CD14-positive monocyte (primary cell): ENCODE data around the gene NBEAL1. TPM values are rescaled to one million over a fixed set of nuclear protein-coding genes. Genes with fewer than 3 reads are reported as not detected.

ENCODE experiments used
- DNase-seq, 3 donors: peaks; one replicate each; pipeline ENCODE4 v3.0.0-alpha.2; 2011 to 2022
- H2AFZ ChIP-seq: 2 replicates; pipeline ENCODE4 v1.6.0; 2012; ENCODE audit warnings: mild to moderate bottlenecking, low read depth, low read length, inconsistent platforms; ENCODE audit not compliant: insufficient read depth, poor library complexity, severe bottlenecking
- H3K27ac ChIP-seq, 2 donors: 1 replicate in 1 of 2; 2 replicates in 1 of 2; pipeline ENCODE4 v1.5.1; 2012 to 2013; ENCODE audit warnings: low read length in 2 of 2, control low read depth in 1 of 2, inconsistent platforms in 1 of 2, low read depth in 1 of 2, mild to moderate bottlenecking in 1 of 2
- H3K27me3 ChIP-seq, 2 donors: one replicate each; pipeline versions ENCODE4 v1.6.0 to v1.6.1; 2011 to 2013; ENCODE audit warnings: low read length in 2 of 2; ENCODE audit not compliant: control insufficient read depth in 2 of 2, insufficient read depth in 2 of 2
- H3K36me3 ChIP-seq, 2 donors: replicated peaks in 1 of 2; 1 replicate in 1 of 2; 2 replicates in 1 of 2; pipeline versions ENCODE4 v1.5.1 to v1.6.1; 2012 to 2013; ENCODE audit warnings: low read length in 2 of 2, control low read depth in 1 of 2, inconsistent platforms in 1 of 2, mild to moderate bottlenecking in 1 of 2; ENCODE audit not compliant: insufficient read depth in 2 of 2, control insufficient read depth in 1 of 2
- H3K4me1 ChIP-seq, 2 donors: 1 replicate in 1 of 2; 2 replicates in 1 of 2; pipeline versions ENCODE4 v1.5.1 to v1.6.1; 2012 to 2013; ENCODE audit warnings: low read length in 2 of 2, control low read depth in 1 of 2, inconsistent platforms in 1 of 2, mild to moderate bottlenecking in 1 of 2, moderate library complexity in 1 of 2; ENCODE audit not compliant: insufficient read depth in 2 of 2, control insufficient read depth in 1 of 2
- H3K4me2 ChIP-seq: replicated peaks from 2 replicates; pipeline ENCODE3; 2012; ENCODE audit warnings: low read length, moderate library complexity, mild to moderate bottlenecking; ENCODE audit not compliant: poor library complexity, severe bottlenecking; ENCODE audit errors: extremely low read depth
- H3K4me3 ChIP-seq, 3 experiments: fragments of 200-600 bp in 1 of 3; sonication (generic) in 1 of 3; replicated peaks in 1 of 3; 1 replicate in 2 of 3; 2 replicates in 1 of 3; pipeline ENCODE4 v1.5.1; 2011 to 2013; ENCODE audit warnings: low read length in 3 of 3, mild to moderate bottlenecking in 3 of 3, control low read depth in 2 of 3, low read depth in 2 of 3, inconsistent platforms in 1 of 3, moderate library complexity in 1 of 3
- H3K79me2 ChIP-seq: 2 replicates; pipeline ENCODE4 v1.6.0; 2012; ENCODE audit warnings: mild to moderate bottlenecking, control low read depth, inconsistent platforms, low read length, moderate library complexity; ENCODE audit not compliant: insufficient read depth
- H3K9ac ChIP-seq: 2 replicates; pipeline ENCODE4 v1.6.0; 2017; ENCODE audit warnings: low read length, mild to moderate bottlenecking; ENCODE audit not compliant: insufficient read depth, poor library complexity, severe bottlenecking
- H3K9me3 ChIP-seq, 2 donors: replicated peaks in 1 of 2; 1 replicate in 1 of 2; 2 replicates in 1 of 2; pipeline versions ENCODE4 v1.5.1 to v1.6.1; 2012 to 2013; ENCODE audit warnings: low read length in 2 of 2, control low read depth in 1 of 2; ENCODE audit not compliant: control insufficient read depth in 1 of 2, insufficient read depth in 1 of 2
- H4K20me1 ChIP-seq: 2 replicates; pipeline ENCODE4 v1.6.0; 2012; ENCODE audit warnings: mild to moderate bottlenecking, low read length, control low read depth, moderate library complexity; ENCODE audit not compliant: insufficient read depth
- H3K27ac Mint-ChIP-seq, 7 donors: one replicate each; pipeline ENCODE4 v1.8.0; 2020; ENCODE audit warnings: mild to moderate bottlenecking in 7 of 7, mixed read lengths in 7 of 7, moderate library complexity in 6 of 7, inconsistent platforms in 2 of 7
- H3K27me3 Mint-ChIP-seq, 3 donors: one replicate each; pipeline ENCODE4 v1.8.0; 2021 to 2022; ENCODE audit warnings: low read depth in 3 of 3, mild to moderate bottlenecking in 3 of 3, mixed read lengths in 3 of 3, moderate library complexity in 3 of 3, inconsistent platforms in 1 of 3
- H3K36me3 Mint-ChIP-seq, 2 donors: one replicate each; pipeline ENCODE4 v1.8.0; 2020; ENCODE audit warnings: mixed read lengths in 2 of 2, inconsistent platforms in 1 of 2, mild to moderate bottlenecking in 1 of 2
- H3K4me1 Mint-ChIP-seq: one replicate; pipeline ENCODE4 v1.8.0; 2020; ENCODE audit warnings: mild to moderate bottlenecking, mixed read lengths
- H3K4me3 Mint-ChIP-seq, 2 donors: one replicate each; pipeline ENCODE4 v1.8.0; 2020; ENCODE audit warnings: mild to moderate bottlenecking in 2 of 2, mixed read lengths in 2 of 2, moderate library complexity in 1 of 2
- H3K9me3 Mint-ChIP-seq, 7 donors: one replicate each; pipeline ENCODE4 v1.8.0; 2020 to 2022; ENCODE audit warnings: mixed read lengths in 7 of 7, mild to moderate bottlenecking in 6 of 7, moderate library complexity in 6 of 7, inconsistent platforms in 2 of 7
- CTCF ChIP-seq: fragments of 200-600 bp; IDR thresholded peaks from one replicate; pipeline ENCODE4 v1.8.0; 2022; ENCODE audit warnings: antibody characterized with exemption, mild to moderate bottlenecking
- WGBS: methylation state at CpG from one replicate; pipeline ENCODE4 v1.1.5; 2013; ENCODE audit warnings: missing lambda C conversion rate; ENCODE audit not compliant: insufficient coverage; 5-methylcytosine and 5-hydroxymethylcytosine counted together
- intact Hi-C, 2 donors: fragments of 100-400 bp; cut with micrococcal nuclease; formaldehyde crosslinking; loops; one replicate each; pipeline versions ENCODE4 v1.15.0 to v1.15.1; 2023
- polyA plus RNA-seq, 3 donors: library from polyadenylated mRNA; depleted of rRNA in 1 of 3; unstranded in 2 of 3; stranded (reverse) in 1 of 3; fragments of 300-500 nt in 2 of 3; fragments of >200 nt in 1 of 3; fragmentation: Illumina TruSeq in 2 of 3; gene quantifications; 1 replicate in 2 of 3; 2 replicates in 1 of 3; pipeline ENCODE4 v1.2.3, GENCODE V29; 2012 to 2021

NBEAL1 gene
- polyA plus RNA-seq, 3 donors, result 2.5 to 5.3 (median 4.4) TPM

- Histone ChIP-seq H3K9me3 (no peaks in the 10 kb centered on the region), H4K20me1 (no peaks in the 10 kb centered on the region), H3K4me1 (peaks cover 5% of the 10 kb centered on the region in 2 donors), H2AFZ (no peak overlapping the region), H3K79me2 (no peaks in the 10 kb centered on the region), H3K4me3 (no peak overlapping the region), H3K4me2 (no peak overlapping the region), H3K27ac (no peak overlapping the region), H3K27me3 (no peaks in the 10 kb centered on the region), H3K36me3 (no peaks in the 10 kb centered on the region), H3K9ac (no peak overlapping the region)
- Mint-ChIP-seq H3K27ac (no peak overlapping the region), H3K9me3 (peaks cover 0 to 3% (median 0%) of the 10 kb centered on the region in 7 donors), H3K4me3 (no peak overlapping the region), H3K4me1 (peaks cover 6% of the 10 kb centered on the region), H3K27me3 (peaks cover 0 to 3% (median 2%) of the 10 kb centered on the region in 3 donors), H3K36me3 (no peaks in the 10 kb centered on the region)
- no CpG with 5 or more reads among the region's 3 CpGs for WGBS
- intact Hi-C loops, result no loop called here
- no peak for DNase-seq
- no peak for TF ChIP-seq CTCF
These were observed 12.4 kb upstream of the NBEAL1 start for GRCh38 chr2:203002054-203002821.

- no peak overlapping the region for H3K27ac Mint-ChIP-seq
- no peak overlapping the region for H3K4me3 ChIP-seq
- DNase-seq, result no peak
- H3K27me3 ChIP-seq, result no peaks in the 10 kb centered on the region
- H3K36me3 ChIP-seq, result no peaks in the 10 kb centered on the region
- no peaks in the 10 kb centered on the region for H3K79me2 ChIP-seq
- no peak overlapping the region for H3K4me3 Mint-ChIP-seq
- no peaks in the 10 kb centered on the region for H4K20me1 ChIP-seq
- H2AFZ ChIP-seq, result no peak overlapping the region
- peaks cover 0 to 6% (median 0%) of the 10 kb centered on the region in 7 donors for H3K9me3 Mint-ChIP-seq
- H3K9me3 ChIP-seq, result no peaks in the 10 kb centered on the region
- intact Hi-C loops, result no loop called here
- no peak overlapping the region for H3K27ac ChIP-seq
- 100% methylated on average over 3 of the region's 8 CpGs for WGBS
- no peaks in the 10 kb centered on the region for H3K36me3 Mint-ChIP-seq
- H3K27me3 Mint-ChIP-seq, result peaks cover 0 to 5% (median 2%) of the 10 kb centered on the region in 3 donors
- no peak overlapping the region for H3K4me2 ChIP-seq
- H3K4me1 ChIP-seq, result no peaks in the 10 kb centered on the region
- no peak overlapping the region for H3K9ac ChIP-seq
- no peaks in the 10 kb centered on the region for H3K4me1 Mint-ChIP-seq
- TF ChIP-seq CTCF, result no peak
These were observed 11.0 kb upstream of the NBEAL1 start for GRCh38 chr2:203003716-203004115.
